Fibroblast of the aortic adventitia (primary cell): ENCODE results near the gene DDIT3. TPM values are rescaled to one million over a fixed set of nuclear protein-coding genes. Genes with fewer than 3 reads are reported as not detected.
"Not testable (repeated sequence)": the region's sequence is repeated elsewhere in the genome, so short reads cannot be mapped to it uniquely, and the experiment has no call there.

Experiments
- DNase-seq: peaks from one replicate; pipeline ENCODE4 v3.0.0-alpha.2; 2010; ENCODE audit warnings: low read depth
- H3K4me3 ChIP-seq: 2 replicates; pipeline ENCODE4 v1.5.1; 2011; ENCODE audit warnings: low read depth, mild to moderate bottlenecking, control low read depth, low read length, moderate library complexity
- total RNA-seq: library from RNA; depleted of rRNA; stranded (reverse); fragments of >200 nt; gene quantifications from 2 replicates; pipeline ENCODE4 v1.2.3, GENCODE V29; 2012; ENCODE audit warnings: low replicate concordance
- TF ChIP-seq, protein P1 (sequence below): IDR thresholded peaks from 2 replicates; pipeline ENCODE4 v1.5.1; 2011; ENCODE audit warnings: mild to moderate bottlenecking, low read length, control low read depth, inconsistent platforms; ENCODE audit not compliant: insufficient read depth

The DDIT3 gene
- total RNA-seq, 1 donor: 37.7 TPM

DNA sequence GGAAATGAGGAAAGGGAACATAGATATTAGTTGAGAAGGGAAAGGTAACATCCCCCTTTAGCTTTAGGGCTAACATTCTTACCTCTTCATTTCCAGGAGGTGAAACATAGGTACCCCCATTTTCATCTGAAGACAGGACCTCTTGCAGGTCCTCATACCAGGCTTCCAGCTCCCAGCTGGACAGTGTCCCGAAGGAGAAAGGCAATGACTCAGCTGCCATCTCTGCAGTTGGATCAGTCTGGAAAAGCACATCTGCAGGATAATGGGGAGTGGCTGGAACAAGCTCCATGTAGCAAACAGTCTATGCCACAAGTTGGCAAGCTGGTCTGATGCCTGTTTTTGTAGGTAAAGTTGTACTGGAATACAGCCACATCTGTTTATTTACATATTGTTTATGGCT, 3.1 kb downstream of the DDIT3 start:
- TF ChIP-seq, protein P1, sequence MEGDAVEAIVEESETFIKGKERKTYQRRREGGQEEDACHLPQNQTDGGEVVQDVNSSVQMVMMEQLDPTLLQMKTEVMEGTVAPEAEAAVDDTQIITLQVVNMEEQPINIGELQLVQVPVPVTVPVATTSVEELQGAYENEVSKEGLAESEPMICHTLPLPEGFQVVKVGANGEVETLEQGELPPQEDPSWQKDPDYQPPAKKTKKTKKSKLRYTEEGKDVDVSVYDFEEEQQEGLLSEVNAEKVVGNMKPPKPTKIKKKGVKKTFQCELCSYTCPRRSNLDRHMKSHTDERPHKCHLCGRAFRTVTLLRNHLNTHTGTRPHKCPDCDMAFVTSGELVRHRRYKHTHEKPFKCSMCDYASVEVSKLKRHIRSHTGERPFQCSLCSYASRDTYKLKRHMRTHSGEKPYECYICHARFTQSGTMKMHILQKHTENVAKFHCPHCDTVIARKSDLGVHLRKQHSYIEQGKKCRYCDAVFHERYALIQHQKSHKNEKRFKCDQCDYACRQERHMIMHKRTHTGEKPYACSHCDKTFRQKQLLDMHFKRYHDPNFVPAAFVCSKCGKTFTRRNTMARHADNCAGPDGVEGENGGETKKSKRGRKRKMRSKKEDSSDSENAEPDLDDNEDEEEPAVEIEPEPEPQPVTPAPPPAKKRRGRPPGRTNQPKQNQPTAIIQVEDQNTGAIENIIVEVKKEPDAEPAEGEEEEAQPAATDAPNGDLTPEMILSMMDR: no peak
- peak overlapping the region; percentile 100 for H3K4me3 ChIP-seq
- DNase-seq: peak; percentile 64

DNA sequence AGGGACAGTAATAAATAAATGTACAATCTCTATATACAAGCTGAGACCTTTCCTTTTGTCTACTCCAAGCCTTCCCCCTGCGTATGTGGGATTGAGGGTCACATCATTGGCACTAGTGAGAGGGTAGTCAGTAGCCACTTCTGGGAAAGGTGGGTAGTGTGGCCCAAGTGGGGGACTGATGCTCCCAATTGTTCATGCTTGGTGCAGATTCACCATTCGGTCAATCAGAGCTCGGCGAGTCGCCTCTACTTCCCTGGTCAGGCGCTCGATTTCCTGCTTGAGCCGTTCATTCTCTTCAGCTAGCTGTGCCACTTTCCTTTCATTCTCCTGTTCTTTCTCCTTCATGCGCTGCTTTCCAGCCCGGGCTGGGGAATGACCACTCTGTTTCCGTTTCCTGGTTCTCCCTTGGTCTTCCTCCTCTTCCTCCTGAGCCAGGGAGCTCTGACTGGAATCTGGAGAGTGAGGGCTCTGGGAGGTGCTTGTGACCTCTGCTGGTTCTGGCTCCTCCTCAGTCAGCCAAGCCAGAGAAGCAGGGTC, 3.6 kb downstream of the DDIT3 start:
- DNase-seq: no peak
- TF ChIP-seq, protein P1: no peak

DNA sequence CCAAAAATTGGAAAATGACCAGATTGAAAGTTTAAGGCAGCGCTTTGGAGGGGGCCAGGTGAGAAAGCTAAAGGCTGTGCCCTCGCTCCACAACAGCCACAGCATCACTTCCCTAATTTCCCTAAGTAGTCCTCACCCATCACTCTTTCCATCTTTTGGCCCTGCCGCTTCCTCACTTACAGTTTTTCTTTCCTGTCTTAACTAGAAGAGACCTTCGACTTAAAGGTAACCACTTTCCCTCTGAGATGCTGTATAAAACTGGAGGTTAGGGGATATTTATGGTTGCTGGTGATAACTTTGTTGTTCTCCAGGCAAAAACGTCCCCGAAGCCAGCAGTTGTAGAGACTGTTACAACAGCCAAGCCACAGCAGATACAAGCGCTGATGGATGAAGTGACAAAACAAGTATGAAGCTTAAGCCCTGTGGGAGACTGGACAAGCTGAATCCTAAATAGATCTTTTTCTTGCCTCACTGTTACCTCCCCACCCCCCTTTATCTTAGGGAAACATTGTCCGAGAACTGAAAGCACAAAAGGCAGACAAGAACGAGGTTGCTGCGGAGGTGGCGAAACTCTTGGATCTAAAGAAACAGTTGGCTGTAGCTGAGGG, 4.3 kb downstream of the DDIT3 start:
- TF ChIP-seq, protein P1: no peak
- no peak overlapping the region for H3K4me3 ChIP-seq
- DNase-seq: peak; percentile 26

More for the DNA sequence above, 3.6 kb downstream of the DDIT3 start:
- H3K4me3 ChIP-seq: no peak overlapping the region

DNA sequence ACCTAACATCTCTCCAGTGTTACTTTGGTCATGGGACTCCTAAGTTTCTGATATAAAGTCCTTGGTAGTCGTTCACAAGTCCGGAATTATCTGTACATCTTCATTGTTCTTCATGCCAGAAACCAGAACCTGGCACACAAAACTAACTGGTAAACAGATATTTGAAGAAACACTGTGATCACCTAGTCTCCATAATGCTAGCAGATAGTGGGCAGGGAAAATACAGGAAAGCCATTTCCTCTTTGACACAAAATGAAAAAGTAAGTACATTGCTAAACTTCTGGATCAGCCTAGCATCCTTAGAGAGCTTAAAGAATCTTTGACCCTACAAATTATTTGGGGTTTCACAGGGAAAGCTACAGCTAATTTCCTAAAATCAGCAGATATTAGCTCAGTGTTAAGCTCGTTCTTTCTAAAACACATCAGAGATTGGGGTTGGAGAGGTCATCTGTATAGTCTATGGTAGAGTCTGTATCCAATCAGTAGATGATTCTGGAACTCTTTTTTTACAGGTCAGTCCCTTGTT, 4.8 kb downstream of the DDIT3 start:
- H3K4me3 ChIP-seq: no peak overlapping the region
- TF ChIP-seq, protein P1: no peak
- DNase-seq: peak; percentile 23

DNA sequence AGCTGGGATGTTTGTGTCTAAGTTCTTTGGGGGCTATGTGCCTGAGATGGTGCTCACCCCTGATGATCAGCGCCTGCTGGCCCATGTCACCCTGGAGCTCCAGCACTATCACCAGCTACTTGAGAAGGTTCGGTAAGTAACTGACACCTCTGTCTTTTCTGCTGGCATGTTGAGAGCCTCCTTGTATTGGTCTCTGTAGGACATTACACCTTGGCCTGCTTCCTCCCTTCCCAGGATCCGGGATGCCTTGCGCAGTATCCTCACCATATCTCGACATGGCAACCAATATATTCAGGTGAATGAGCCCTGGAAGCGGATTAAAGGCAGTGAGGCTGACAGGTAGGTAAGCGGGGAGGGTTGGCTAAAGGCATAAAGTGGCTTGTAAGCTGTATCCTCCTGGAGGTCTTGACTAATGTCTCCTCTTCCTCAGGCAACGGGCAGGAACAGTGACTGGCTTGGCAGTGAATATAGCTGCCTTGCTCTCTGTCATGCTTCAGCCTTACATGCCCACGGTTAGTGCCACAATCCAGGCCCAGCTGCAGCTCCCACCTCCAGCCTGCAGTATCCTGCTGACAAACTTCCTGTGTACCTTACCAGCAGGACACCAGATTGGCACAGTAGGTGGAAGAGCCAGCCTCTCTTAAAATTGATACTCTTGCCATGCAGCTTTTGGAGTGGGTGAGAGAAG, 5.5 kb downstream of the DDIT3 start:
- DNase-seq: peak; percentile 21
- TF ChIP-seq, protein P1: no peak

DNA sequence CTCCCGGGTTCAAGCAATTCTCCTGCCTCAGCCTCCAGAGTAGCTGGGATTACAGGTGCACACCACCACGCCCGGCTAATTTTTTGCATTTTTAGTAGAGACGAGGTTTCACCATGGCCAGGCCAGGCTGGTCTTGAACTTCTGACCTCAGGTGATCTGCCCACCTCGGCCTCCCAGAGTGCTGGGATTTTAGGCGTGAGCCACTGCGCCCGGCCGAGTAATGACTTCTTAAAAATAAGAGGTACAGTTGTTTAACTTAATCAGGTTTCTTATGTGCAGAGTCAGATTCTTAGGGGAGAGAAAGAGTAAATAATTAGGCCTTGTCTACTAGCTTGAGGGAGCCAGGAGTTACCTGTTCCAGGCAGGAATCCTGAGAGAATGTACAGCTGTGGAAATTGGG, 6.1 kb downstream of the DDIT3 start:
- not testable (repeated sequence) for H3K4me3 ChIP-seq, DNase-seq

More for the DNA sequence above, 5.5 kb downstream of the DDIT3 start:
- H3K4me3 ChIP-seq: no peak overlapping the region

DNA sequence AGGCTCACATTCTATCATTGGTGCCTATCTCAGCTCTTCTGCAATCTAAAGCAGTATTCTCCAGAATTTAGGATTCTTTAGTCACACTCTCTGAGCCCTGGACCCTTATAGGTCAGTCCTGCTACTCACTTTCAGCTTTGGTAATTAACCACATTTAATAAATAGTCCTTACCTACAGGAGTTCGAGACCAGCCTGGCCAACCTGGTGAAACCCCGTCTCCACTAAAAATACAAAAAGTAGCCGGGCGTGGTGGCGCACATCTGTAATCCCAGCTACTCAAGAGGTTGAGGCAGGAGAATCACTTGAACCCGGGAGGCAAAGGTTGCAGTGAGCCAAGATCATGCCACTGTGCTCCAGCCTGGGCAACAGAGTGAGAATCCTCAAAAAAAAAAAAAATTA, 6.6 kb downstream of the DDIT3 start:
- H3K4me3 ChIP-seq, DNase-seq: not testable (repeated sequence)
